HG03064 (cell line): ENCODE data around the gene TRPC3.
A peak's percentile ranks its signal among the peaks of the same experiment; 100 is the strongest.
"Not testable (repeated sequence)": the region's sequence is repeated elsewhere in the genome, so short reads cannot be mapped to it uniquely, and the experiment has no call there.

Source experiments
- ATAC-seq: cut with Tn5 transposase; IDR thresholded peaks from one replicate; pipeline ENCODE4 v1.9.1; 2021; ENCODE audit warnings: low read depth; ENCODE audit not compliant: unreplicated experiment

Gene TRPC3

GRCh38 chr4:121950212-121950679, 1.6 kb downstream of the TRPC3 start:
- peak; percentile 86 for ATAC-seq

DNA sequence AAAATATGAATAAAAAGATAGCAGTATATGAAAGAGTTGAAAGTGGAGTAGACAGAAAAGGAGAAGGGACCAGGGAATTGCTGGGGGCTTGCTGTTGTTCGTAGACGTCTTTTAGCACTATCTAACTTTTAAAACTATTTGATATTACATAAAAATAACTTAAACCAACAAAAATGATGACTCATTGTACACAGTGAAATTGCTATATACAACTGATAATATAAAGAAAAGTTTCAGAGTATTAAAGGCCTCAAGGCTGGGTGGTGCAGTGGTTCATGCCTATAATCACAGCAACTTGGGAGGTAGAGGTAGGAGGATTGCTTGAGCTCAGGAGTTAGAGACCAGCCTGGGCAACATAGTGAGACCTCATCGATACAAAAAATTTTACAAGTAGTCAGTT, 5.2 kb downstream of the TRPC3 start:
- no peak for ATAC-seq

GRCh38 chr4:121943941-121944340, 7.9 kb downstream of the TRPC3 start:
- no peak for ATAC-seq

GRCh38 chr4:121939690-121940089, 12.2 kb downstream of the TRPC3 start:
- no peak for ATAC-seq

DNA sequence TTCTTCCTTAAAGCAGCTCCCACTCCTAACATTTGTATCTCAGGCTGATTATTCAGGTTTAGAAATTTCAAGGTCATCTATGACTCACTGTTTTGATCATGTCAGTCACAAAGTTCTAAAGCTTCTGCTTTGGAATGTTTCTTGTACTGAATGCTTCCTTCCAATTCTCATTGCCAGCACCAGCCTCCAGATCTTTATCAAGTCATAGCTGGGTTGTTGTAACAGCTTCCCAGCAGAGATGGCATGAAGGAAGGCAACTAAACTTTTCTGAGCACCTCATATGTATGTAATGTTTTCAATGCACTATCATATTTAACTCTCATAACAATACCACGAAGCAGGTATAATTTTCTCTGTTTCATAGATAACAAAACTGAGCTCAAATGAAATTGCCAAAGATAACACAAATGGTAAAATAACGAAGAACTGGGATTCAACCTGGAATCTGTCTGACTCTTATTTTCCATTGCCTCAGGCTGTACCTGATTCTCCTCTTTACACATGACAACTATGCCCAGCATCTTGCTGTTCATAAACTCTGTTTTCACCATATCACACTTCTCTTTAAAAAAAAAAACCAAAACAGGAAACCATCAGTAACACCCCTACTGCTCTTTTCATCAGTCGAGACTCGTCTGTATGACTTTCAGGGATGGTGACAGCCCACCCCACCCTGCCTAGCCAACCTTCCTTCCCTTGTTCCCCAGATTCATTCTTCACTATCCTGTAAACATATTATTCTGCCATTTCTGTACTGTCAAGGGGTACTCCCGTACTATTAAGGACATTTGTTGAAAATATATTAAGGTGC, 13.4 kb downstream of the TRPC3 start:
- ATAC-seq: no peak

GRCh38 chr4:121936101-121936500, 15.8 kb downstream of the TRPC3 start:
- no peak for ATAC-seq

GRCh38 chr4:121934635-121935034, 17.2 kb downstream of the TRPC3 start:
- ATAC-seq: no peak

GRCh38 chr4:121932212-121932974, 19.5 kb downstream of the TRPC3 start:
- ATAC-seq: no peak

GRCh38 chr4:121930304-121930703, 21.6 kb downstream of the TRPC3 start:
- ATAC-seq: no peak

DNA sequence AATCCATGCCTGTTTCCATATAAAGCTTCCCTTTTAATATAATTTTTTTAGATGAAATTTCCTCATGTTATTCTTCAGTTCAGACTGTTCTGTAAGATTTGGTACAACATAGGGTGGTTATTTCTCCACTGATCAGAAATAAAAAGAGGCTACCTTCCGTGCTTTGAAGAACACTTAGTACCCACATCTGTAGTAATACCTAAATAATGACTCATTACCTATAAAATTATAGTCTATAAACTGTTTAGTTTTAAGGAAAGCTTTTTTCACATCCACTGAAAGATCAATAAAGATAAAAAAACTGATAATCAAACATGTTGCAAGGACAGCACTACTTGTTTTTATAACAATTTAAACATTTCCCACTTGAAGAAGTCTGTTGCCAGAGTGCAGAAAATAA, 23.9 kb downstream of the TRPC3 start:
- no peak for ATAC-seq

- not testable (repeated sequence) for ATAC-seq
Measured at GRCh38 chr4:121926490-121926889, 25.4 kb downstream of the TRPC3 start.

- ATAC-seq: no peak
Measured at GRCh38 chr4:121923306-121923705, 28.6 kb downstream of the TRPC3 start.

DNA sequence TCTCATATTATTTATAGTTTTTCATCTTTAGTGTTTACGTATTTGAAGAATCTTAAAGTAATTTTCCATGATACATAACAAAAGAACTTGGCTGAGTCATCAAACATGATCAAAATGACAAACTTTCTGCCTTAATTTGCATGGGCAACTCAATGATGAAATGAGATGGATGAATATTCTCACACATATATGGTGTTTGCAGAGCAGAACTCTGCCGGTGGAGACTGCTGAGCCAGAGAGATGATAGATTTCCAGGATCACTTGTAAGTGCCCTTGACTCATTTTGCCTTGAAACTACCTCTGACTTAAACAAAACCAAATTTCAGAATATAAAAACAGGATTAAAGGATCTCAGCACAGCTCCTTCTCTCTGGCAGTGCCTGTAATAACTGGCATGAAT, 38.2 kb downstream of the TRPC3 start:
- no peak for ATAC-seq

- no peak for ATAC-seq
Measured at GRCh38 chr4:121908346-121908745, 43.5 kb downstream of the TRPC3 start.

DNA sequence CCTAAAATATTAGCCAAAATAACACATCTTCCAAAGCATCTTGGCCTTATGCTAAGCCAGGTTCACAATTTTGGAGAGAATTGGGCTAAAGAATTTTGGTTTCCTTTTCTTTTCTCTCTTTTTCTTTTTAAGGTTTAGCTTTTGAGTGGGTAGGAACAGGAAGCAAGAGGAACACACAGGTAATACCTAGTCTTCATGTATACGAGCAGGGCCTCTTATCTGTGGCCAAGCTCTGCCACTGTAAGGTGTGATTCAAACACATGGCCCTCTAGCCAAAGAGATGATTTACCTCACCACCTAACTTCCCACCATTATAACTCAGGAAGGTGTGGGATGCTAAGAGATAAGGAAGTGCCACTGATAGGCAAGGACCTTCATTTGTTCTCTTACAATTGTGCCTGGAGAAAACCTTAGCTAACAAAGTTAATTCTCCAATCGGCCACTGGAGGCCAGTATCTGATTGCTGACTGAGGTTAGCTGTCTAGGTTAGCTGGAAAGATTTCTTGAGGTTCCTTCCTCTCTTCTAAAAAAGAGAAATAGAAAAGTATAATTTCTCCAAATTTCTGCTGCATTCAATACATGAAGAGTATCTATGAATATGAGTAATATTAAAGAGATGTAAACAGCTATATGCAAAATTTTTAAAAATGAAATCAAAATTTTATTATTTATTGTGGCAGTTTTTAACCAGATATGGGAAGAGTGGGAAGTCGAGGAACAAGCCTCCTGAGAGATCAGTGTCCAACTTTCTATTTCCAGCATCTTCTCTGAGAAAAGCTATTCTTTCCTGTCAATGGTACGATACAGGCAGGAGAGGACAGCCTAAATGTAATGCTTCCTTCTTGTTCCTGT, 51.5 kb downstream of the TRPC3 start:
- ATAC-seq: peak; percentile 82

DNA sequence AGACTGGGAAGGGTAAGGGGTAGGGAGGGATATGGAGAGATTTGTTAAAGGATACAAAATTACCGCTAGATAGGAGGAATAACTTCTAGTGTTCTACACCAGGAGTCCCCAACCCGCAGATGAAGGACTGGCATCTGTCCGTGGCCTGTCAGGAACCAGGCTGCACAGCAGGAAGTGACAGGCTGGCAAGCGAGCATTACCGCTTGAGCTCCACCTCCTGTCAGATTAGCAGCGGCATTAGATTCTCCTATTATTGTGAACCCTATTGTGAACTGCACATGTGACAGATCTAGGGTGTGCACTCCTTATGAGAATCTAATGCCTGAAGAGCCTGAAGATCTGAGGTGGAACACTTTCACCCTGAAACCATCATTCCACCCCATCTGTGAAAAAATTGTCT, 53.7 kb downstream of the TRPC3 start:
- ATAC-seq: no peak

DNA sequence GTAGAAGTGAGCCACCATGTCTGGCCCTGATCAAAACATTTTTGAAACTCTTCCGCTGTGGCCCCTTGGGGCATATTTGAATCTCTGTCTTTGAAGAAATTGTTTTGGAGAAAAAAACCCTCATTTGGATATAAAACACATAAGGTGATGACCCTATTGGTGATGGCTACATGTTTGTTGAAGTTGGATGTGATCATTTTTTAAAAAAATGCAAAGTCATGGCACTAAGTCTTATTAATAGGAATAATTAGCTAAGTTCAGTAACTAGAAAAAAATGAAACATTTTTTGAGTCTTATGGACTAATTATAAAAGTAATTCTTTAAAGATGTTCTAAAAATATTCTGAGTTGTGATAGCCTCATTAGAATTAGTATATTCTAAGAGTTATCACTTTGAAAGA, 63.7 kb downstream of the TRPC3 start:
- ATAC-seq: no peak

DNA sequence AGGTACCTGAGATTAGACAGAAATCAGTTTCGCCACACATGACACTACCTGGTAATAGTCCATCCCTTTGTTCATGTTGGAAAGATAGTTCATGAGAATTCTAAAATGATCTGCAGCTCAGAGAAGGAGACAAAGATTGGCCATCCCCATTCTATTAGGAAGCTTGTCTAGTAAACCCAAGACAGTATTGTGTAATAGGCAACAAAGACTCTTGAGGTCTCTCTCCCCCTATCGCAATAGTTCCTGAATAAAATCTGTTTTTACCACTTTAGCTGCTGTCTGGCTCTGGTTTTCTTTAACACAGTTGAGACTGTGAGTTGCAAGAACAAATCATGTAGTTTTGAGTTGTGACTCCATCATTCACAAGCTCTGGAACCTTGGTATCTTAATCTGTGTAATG, 66.7 kb downstream of the TRPC3 start:
- no peak for ATAC-seq

DNA sequence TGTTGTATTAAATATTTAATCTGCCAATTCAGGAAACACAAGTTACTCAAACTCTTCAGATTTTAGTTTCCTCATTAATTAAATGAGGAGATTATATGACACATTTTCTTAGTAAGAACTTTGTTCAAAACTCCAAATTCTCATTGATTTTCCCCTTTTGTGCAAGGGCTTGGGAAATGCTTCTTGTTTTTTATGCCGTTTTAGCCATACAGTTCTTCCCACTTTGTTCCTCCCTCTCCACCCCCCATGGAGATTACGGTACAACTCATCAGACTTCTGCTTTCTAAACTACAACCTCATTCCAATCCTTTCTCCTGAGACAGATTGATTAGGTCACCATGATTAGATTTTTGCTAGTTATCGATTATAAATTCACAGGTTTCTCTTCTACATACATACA, 70.7 kb downstream of the TRPC3 start:
- no peak for ATAC-seq

DNA sequence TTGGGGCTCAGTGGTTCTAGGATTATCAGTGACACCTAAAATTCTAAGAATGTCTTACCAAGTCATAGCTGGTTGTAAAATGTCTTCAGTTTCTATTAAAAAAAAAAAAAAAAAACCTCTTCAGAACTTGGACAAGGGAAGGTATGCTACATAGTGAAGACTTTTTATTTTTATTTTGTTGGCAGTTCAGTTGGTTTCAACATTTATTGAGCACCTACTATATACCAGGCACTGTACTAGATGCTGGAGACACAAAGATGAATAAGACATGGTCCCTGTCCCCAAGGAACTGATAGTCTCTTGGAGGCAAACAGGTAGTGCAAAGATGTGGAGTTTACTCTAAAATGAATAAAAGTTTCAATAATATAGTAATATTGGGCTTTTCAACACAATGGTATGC, 72.7 kb downstream of the TRPC3 start:
- ATAC-seq: no peak
